ENCODE measurements around the gene AGBL2.

GRCh38 chr11:47714554-47715081 is 551 bp downstream of the AGBL2 start:
- TF ChIP-seq CTCF (IDR thresholded peaks at IDR 0.05; ENCODE audit: borderline replicate concordance, extremely low read depth, low read length, poor library complexity, severe bottlenecking) (no peak), EZH2 (IDR thresholded peaks at IDR 0.05; ENCODE audit: borderline replicate concordance, low read depth, low read length, severe bottlenecking) (no peak)
